CD4-positive, alpha-beta T cell (primary cell): ENCODE measurements around the gene ARHGAP29. TPM values are rescaled to one million over a fixed set of nuclear protein-coding genes. Genes with fewer than 3 reads are reported as not detected.

Experiments used
- ATAC-seq: fragments of 200-7000 bp; cut with Tn5 transposase; one replicate; pipeline ENCODE4 v1.10.0; 2022; ENCODE audit warnings: mild to moderate bottlenecking; ENCODE audit not compliant: poor library complexity
- CTCF ChIA-PET: fragments of 350-600 bp; sonication (Branson Sonifier 250); formaldehyde crosslinking; loops from one replicate; lab custom pipeline; 2021; ENCODE audit warnings: antibody characterized with exemption, inconsistent platforms; lab: Charles Lee
- POLR2A ChIA-PET: fragments of 350-600 bp; sonication (Branson Sonifier 250); formaldehyde crosslinking; loops from one replicate; lab custom pipeline; 2021; ENCODE audit warnings: antibody characterized with exemption, inconsistent platforms; lab: Charles Lee
- DNase-seq, 14 experiments: peaks; one replicate each; pipeline ENCODE4 v3.0.0-alpha.2; 2013 to 2020; ENCODE audit warnings: mixed read lengths in 2 of 14
- H3K27ac ChIP-seq, 2 donors: one replicate each; pipeline versions ENCODE4 v1.5.1 to v1.7.0; 2013; ENCODE audit warnings: low read length in 2 of 2, low read depth in 1 of 2, mild to moderate bottlenecking in 1 of 2
- H3K27me3 ChIP-seq, 2 experiments: 1 replicate in 1 of 2; 2 replicates in 1 of 2; pipeline versions ENCODE4 v1.6.1 to v1.7.0; 2013; ENCODE audit warnings: low read length in 2 of 2, control low read depth in 1 of 2, mild to moderate bottlenecking in 1 of 2, moderate library complexity in 1 of 2; ENCODE audit not compliant: insufficient read depth in 2 of 2, control insufficient read depth in 1 of 2
- H3K36me3 ChIP-seq: one replicate; pipeline ENCODE4 v1.6.1; 2013; ENCODE audit warnings: low read length, control low read depth; ENCODE audit not compliant: insufficient read depth
- H3K4me1 ChIP-seq: one replicate; pipeline ENCODE4 v1.6.1; 2013; ENCODE audit warnings: low read length, control low read depth; ENCODE audit not compliant: insufficient read depth
- H3K4me3 ChIP-seq: one replicate; pipeline ENCODE4 v1.5.1; 2013; ENCODE audit warnings: mild to moderate bottlenecking, low read length, moderate library complexity
- H3K9me3 ChIP-seq, 2 experiments: 1 replicate in 1 of 2; 2 replicates in 1 of 2; pipeline versions ENCODE4 v1.6.1 to v1.7.0; 2013; ENCODE audit warnings: low read length in 2 of 2, mild to moderate bottlenecking in 2 of 2, control low read depth in 1 of 2, moderate library complexity in 1 of 2; ENCODE audit not compliant: control insufficient read depth in 1 of 2, insufficient read depth in 1 of 2
- H3K27ac Mint-ChIP-seq: one replicate; pipeline ENCODE4 v1.8.0; 2020; ENCODE audit warnings: mixed read lengths
- H3K27me3 Mint-ChIP-seq: one replicate; pipeline ENCODE4 v1.8.0; 2021; ENCODE audit warnings: mixed read lengths
- H3K36me3 Mint-ChIP-seq: one replicate; pipeline ENCODE4 v1.8.0; 2021; ENCODE audit warnings: low read depth, mixed read lengths
- H3K4me1 Mint-ChIP-seq: one replicate; pipeline ENCODE4 v1.8.0; 2021; ENCODE audit warnings: low read depth, mixed read lengths
- H3K4me3 Mint-ChIP-seq: one replicate; pipeline ENCODE4 v1.8.0; 2020; ENCODE audit warnings: mild to moderate bottlenecking, mixed read lengths
- H3K9me3 Mint-ChIP-seq: one replicate; pipeline ENCODE4 v1.8.0; 2020; ENCODE audit warnings: mixed read lengths
- intact Hi-C, 2 experiments: fragments of 100-400 bp; cut with DNase I in 1 of 2; cut with micrococcal nuclease in 1 of 2; formaldehyde crosslinking; loops; one replicate each; pipeline versions ENCODE4 v1.15.1 to v1.9.0; 2023 to 2025; cut with DNase I, micrococcal nuclease
- total RNA-seq, 174 experiments: library from RNA in 2 of 174; stranded (reverse) in 2 of 174; gene quantifications; one replicate each; pipeline ENCODE4 v1.2.3 and lab custom pipeline; 2021 to 2026
- TF ChIP-seq, protein P1 (sequence below): fragments of 200-600 bp; IDR thresholded peaks from one replicate; pipeline ENCODE4 v1.8.0; 2022; ENCODE audit warnings: antibody characterized with exemption, mild to moderate bottlenecking

ARHGAP29 gene
- total RNA-seq, 2 experiments from 2014 or later: not detected

GRCh38 chr1:94122201-94122970 lies 115.0 kb downstream of the ARHGAP29 start:
- no peak overlapping the region for H3K27ac ChIP-seq
- Mint-ChIP-seq H3K27me3 (no peaks in the 10 kb centered on the region), H3K4me3 (no peak overlapping the region), H3K36me3 (no peaks in the 10 kb centered on the region), H3K9me3 (no peaks in the 10 kb centered on the region), H3K27ac (no peak overlapping the region), H3K4me1 (no peaks in the 10 kb centered on the region)
- peaks cover 0 to 3% of the 10 kb centered on the region in 2 experiments for H3K9me3 ChIP-seq
- intact Hi-C loops: no loop called here
- H3K36me3 ChIP-seq: no peaks in the 10 kb centered on the region
- ATAC-seq (no peak), DNase-seq (no peak)
- no peaks in the 10 kb centered on the region for H3K4me1 ChIP-seq
- ChIA-PET POLR2A (no interaction called here), CTCF (no interaction called here)
- no peaks in the 10 kb centered on the region for H3K27me3 ChIP-seq
- H3K4me3 ChIP-seq: no peak overlapping the region
- TF ChIP-seq, protein P1, sequence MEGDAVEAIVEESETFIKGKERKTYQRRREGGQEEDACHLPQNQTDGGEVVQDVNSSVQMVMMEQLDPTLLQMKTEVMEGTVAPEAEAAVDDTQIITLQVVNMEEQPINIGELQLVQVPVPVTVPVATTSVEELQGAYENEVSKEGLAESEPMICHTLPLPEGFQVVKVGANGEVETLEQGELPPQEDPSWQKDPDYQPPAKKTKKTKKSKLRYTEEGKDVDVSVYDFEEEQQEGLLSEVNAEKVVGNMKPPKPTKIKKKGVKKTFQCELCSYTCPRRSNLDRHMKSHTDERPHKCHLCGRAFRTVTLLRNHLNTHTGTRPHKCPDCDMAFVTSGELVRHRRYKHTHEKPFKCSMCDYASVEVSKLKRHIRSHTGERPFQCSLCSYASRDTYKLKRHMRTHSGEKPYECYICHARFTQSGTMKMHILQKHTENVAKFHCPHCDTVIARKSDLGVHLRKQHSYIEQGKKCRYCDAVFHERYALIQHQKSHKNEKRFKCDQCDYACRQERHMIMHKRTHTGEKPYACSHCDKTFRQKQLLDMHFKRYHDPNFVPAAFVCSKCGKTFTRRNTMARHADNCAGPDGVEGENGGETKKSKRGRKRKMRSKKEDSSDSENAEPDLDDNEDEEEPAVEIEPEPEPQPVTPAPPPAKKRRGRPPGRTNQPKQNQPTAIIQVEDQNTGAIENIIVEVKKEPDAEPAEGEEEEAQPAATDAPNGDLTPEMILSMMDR: no peak

Other genes starting within 250 kb of the ARHGAP29 start
- gene ABCA4, start 116.4 kb downstream of the ARHGAP29 start, total RNA-seq: not detected
- 10 to 100 TPM; 13.0 to 13.5 TPM for gene ABCD3, start 180.8 kb upstream of the ARHGAP29 start, total RNA-seq